ENCODE measurements around the gene RIC8B.

GRCh38 chr12:106766393-106766826 is 8.1 kb upstream of the RIC8B start:
- TF ChIP-seq CTCF (IDR thresholded peaks at IDR 0.05) (no peak), POLR2A (IDR thresholded peaks at IDR 0.05) (no peak)
